Measurements from ENCODE around the gene NACAD.
"Not testable (repeated sequence)": the region's sequence is repeated elsewhere in the genome, so short reads cannot be mapped to it uniquely, and the experiment has no call there.

The NACAD gene

GRCh38 chr7:45053941-45054340 is 34.8 kb downstream of the NACAD start:
- no peak for DNase-seq (ENCODE audit: low read depth in 2 of 2)

DNA sequence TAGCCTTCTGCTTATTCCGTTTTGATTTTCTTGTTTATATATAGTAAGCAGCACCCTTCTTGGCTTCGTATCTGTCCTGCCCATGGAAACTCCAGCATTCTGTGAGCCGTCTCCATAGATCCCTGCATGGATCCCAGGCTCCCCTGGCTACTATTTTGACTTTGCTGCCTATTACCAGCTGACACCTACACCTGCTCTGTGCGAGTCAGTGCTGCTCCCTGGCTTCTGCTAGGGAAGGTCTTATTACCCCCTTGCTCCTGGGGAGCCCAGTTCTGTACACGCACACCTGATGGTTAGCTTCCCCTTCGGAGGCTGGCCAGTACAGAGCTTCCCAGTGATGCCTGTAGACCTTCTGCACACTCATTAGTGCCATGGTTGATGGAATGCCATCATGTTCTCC is 35.4 kb downstream of the NACAD start:
- DNase-seq (ENCODE audit: low read depth in 2 of 2) = no peak

GRCh38 chr7:45052011-45052410 is 36.8 kb downstream of the NACAD start:
- DNase-seq (ENCODE audit: low read depth in 2 of 2) = no peak

DNA sequence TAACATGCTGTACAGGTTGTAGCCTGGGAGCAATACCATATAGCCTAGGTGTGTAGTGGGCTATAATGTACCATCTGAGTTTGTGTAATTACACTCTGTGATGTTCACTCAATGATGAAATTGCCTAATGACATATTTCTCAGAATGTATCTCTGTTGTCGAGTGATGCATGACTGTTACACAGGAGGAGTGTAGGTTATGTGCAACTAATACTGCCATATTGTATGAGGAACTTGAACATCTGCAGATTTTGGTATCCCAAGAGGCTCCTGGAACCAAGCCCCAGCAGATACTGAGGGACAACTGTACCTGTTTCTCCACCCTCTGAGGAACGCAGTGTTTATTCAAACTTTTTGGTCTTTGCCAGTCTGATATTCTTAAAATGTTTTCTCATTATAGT is 38.6 kb downstream of the NACAD start:
- no peak for DNase-seq (ENCODE audit: low read depth in 2 of 2)

DNA sequence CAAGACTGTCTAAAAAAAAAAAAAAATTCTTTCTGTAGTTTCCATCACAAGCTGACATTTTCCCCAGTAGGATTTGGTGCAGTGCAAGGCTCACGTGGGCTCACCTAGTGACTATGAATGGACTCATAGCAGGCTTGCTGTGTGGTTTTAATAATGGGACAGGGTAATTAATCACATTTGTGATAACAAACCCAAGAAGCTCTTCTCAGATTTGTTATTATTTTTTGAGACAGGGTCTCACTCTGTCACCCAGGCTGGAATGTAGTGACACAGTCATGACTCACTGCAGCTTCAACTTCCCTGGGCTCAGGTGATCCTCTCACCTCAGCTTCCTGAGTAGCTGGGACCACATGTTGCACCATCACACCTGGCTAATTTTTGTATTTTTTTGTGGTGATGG is 40.0 kb downstream of the NACAD start:
- no peak for DNase-seq (ENCODE audit: low read depth in 2 of 2)

- no peak for DNase-seq (ENCODE audit: low read depth in 2 of 2)
Measured at GRCh38 chr7:45044338-45044737, 44.4 kb downstream of the NACAD start.

- no peak for DNase-seq (ENCODE audit: low read depth in 2 of 2)
Measured at GRCh38 chr7:45039106-45039505, 49.7 kb downstream of the NACAD start.

GRCh38 chr7:45037876-45038275 is 50.9 kb downstream of the NACAD start:
- no peak for DNase-seq (ENCODE audit: low read depth in 2 of 2)

- no peak for DNase-seq (ENCODE audit: low read depth in 2 of 2)
Measured at GRCh38 chr7:45036796-45037195, 52.0 kb downstream of the NACAD start.

- no peak for DNase-seq (ENCODE audit: low read depth in 2 of 2)
Measured at GRCh38 chr7:45036317-45036716, 52.5 kb downstream of the NACAD start.

DNA sequence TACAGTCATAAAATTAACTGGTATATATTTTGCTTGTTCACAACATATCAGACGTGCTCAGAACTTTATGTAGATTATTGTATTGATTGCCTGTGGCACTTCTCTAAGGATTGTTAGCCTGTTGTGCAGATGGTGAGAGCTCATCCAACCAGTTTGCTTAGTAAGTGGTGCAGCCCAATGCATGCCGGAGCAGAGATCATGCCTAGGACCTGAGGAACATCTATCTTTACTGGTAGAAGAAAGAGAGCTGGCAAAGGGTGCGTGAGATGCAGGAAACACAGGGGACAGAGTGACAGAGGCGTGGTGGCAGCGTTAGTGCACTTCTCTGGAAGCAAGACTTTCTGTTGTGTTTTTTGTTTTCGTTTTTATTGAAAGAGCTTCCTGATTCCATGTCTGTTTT is 52.9 kb downstream of the NACAD start:
- no peak for DNase-seq (ENCODE audit: low read depth in 2 of 2)

DNA sequence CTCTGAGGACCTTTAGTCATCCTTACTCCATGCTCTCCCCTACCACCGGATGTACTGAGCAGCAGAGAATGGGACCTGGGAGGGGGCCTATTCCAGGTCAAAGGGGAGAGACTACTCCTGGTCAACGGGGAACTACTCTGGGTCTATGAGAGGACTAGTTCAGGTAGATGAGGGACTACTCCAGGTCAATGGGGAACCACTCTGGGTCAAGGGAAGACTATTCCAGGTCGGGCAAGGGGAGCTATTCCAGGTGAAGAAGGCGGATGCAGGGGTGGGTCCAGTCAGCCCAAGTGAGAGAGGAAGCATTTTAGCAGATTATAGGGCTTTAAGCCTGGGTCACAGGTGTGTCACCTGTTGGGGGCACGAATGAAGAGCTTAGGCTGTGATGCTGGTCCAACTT is 53.4 kb downstream of the NACAD start:
- no peak for DNase-seq (ENCODE audit: low read depth in 2 of 2)

DNA sequence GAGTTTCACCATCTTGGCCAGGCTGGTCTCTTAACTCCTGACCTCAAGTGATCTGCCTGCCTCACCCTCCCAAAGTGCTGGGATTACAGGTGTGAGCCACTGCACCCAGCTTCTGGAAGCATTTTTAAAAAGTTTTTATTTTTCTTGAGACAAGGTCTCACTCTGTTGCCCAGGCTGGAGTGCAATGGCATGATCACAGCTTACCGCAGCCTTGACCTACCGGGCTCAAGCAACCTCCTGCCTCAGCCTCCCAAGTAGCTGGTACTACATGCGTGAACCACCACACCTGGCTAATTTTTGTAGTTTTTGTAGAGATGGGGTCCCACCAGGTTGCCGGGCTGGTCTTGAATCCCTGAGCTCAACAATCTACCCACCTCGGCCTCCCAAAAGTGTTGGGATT is 54.1 kb downstream of the NACAD start:
- DNase-seq (ENCODE audit: low read depth in 2 of 2) = not testable (repeated sequence)

DNA sequence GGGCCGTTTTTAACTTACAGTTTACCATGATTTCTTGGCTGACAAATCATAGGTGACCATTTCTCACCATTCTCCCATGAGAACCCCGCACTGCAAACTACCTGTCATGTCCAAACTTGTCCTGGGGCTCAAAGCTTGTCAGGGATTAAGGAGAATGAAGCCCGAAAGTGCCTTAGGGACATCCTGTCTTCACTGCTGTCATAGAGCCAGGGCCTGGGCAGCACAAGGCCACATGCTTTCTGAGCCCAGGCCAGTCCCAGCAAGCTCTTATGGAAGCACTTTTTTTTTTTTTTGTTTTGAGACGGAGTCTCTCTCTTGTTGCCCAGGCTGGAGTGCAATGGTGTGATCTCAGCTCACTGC is 54.9 kb downstream of the NACAD start:
- DNase-seq (ENCODE audit: low read depth in 2 of 2) = no peak

DNA sequence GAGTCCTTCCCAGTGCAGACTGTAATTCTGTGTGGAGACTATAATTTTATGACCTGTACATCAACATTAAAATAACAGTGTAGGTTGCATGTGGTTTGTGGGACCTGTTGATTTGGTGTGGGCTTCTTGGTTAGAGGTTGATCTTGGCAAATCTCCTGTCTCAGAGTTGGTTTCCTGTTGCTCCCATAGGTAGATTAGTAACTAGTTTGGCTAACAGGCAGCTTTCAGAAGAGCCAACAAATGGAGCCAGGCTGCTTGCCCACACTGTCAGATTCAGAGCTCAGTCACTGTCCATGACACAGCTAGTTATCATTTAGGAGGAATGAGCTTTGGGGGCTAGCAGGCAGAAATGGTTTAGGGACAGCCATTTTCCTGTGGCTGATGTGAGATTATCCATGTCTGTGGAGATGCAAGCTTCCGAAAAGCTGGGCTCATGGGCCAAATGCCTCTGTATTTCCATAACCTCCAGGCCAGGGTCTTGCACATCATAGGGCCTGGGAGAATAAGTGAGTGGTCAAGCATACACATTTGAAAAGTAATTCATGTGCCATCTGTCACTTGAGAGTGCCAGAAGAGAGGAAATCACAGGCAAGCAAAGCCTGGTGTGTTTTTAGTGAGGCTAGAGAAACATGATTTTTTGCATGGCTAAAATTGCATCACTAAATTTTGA is 55.4 kb downstream of the NACAD start:
- no peak for DNase-seq (ENCODE audit: low read depth in 2 of 2)

DNA sequence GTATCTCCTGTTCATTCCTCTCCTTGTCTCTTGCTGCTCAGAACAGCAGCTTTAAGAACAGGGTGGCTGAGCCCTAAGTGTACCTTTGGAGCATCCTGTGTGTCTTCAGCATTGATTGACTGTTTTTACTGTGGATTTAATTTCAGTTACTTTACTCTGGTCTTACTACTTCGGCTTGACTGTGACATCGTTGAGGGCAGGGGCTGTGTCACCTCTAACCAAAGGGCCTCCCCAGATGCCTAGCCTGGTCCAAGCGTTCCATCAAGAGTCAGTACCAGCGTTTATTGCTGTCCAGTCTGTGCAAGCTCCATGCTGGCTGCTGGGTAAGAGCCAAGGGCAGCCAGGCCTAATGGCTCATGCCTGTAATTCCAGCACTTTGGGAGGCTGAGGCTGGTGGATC is 56.3 kb downstream of the NACAD start:
- DNase-seq (ENCODE audit: low read depth in 2 of 2) = no peak

- DNase-seq (ENCODE audit: low read depth in 2 of 2) = no peak
Measured at GRCh38 chr7:45031829-45032228, 56.9 kb downstream of the NACAD start.
